C4-2B (cell line): ENCODE measurements around the gene MEG3.

Source experiments
- ZFX ChIP-seq: fragments of 450-650 bp; IDR thresholded peaks from 2 replicates; pipeline ENCODE4 v1.6.1; 2017
- TF ChIP-seq, protein P1 (sequence below): fragments of 450-650 bp; conservative IDR thresholded peaks from 2 replicates; pipeline ENCODE4 v1.5.1; 2017; ENCODE audit warnings: mild to moderate bottlenecking

- TF ChIP-seq, protein P1, sequence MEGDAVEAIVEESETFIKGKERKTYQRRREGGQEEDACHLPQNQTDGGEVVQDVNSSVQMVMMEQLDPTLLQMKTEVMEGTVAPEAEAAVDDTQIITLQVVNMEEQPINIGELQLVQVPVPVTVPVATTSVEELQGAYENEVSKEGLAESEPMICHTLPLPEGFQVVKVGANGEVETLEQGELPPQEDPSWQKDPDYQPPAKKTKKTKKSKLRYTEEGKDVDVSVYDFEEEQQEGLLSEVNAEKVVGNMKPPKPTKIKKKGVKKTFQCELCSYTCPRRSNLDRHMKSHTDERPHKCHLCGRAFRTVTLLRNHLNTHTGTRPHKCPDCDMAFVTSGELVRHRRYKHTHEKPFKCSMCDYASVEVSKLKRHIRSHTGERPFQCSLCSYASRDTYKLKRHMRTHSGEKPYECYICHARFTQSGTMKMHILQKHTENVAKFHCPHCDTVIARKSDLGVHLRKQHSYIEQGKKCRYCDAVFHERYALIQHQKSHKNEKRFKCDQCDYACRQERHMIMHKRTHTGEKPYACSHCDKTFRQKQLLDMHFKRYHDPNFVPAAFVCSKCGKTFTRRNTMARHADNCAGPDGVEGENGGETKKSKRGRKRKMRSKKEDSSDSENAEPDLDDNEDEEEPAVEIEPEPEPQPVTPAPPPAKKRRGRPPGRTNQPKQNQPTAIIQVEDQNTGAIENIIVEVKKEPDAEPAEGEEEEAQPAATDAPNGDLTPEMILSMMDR: no peak
- no peak for TF ChIP-seq ZFX
Observed at GRCh38 chr14:100841761-100842403, 16.0 kb downstream of the MEG3 start.
